GM18511 (cell line): ENCODE results near the gene PDE4D.
A peak's percentile ranks its signal among the peaks of the same experiment; 100 is the strongest.
"Not testable (repeated sequence)": the region's sequence is repeated elsewhere in the genome, so short reads cannot be mapped to it uniquely, and the experiment has no call there.

ENCODE experiments used
- ATAC-seq: cut with Tn5 transposase; IDR thresholded peaks from one replicate; pipeline ENCODE4 v1.9.1; 2021; ENCODE audit warnings: mild to moderate bottlenecking, moderate library complexity; ENCODE audit not compliant: unreplicated experiment

PDE4D gene

DNA sequence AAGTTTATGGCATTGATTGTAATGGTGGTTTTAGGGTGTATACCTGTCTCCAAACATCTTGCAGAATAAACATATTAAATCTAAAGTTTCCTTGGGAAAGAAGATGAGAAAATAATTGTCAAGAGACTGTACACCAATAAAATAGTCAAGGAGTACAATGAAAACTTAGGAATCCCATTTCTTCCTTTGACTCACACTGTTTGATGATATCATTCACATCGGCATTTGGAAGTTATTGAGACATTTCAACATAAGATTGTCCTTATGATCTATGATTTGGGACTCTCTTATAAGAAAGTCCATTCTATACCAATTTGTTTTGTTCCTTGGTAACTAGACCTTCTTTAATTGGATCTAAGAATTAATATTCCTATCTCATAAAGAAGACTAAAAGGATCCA, 828.0 kb downstream of the PDE4D start:
- ATAC-seq: no peak

DNA sequence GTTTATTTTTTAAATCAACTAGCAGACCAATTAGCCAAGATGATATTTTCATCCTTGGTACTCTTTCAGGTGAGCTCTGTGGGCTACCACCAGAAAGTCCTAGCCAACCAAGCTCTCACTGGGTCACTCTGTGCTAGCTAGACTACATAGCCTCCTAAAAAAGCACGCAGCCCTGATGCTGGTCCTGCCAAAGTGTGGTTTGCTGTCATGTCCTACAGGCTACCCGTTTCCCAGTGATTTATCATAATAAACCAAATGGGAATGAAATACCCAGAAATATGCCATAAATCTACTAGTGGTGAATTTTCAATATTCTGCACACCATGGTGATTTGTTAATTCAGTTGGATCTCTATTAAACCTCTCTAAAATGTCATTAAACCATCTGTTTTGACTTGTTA, 829.2 kb downstream of the PDE4D start:
- no peak for ATAC-seq

DNA sequence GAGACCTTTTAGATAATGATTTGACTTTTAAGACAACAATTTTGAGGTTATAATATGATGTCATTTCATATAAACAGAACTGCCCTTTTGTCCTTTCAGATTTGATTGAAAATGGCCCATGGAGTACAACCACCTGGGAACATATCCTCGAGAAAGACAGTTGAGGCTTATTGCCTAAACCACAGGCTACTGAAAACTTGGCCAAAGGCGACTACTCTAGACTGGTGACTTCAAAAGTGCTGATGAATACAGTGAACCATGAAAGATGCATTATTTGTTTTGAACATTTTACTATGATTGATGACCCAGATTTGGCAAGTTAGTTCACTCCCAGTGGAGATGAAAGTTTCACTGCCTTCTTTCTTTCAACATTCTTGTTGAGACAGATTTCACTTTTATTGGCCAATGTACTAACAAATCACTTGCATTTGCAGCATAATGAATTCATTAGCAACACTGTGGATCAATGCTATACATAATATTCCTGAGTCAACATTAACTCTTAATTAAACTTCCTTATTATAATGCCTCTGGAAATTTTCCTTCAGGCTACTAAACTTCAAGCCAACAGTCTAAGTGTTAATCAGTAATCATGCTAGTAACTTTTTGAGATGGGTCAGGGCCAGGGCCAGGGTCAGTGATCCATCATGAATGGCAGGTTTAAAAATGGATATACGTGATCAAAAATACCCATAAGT, 830.4 kb downstream of the PDE4D start:
- no peak for ATAC-seq

DNA sequence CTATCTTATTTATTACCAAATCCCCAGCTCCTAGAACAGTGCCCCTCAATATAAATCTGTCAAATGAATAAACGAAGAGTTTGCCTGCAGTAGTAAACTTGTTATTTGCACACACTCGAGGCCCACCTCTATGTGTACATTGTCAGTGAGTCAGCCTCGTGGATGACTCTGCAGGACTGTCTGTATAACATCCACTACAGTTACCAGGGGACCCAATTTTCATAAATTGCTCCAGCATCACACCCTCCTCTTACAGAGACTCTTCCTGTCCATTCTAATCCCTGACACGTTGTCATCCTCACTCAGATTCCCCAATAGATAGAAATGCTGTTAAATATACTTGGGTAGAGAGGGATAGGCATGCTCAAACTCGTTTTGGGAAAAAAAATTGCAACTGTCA, 832.1 kb downstream of the PDE4D start:
- no peak for ATAC-seq

DNA sequence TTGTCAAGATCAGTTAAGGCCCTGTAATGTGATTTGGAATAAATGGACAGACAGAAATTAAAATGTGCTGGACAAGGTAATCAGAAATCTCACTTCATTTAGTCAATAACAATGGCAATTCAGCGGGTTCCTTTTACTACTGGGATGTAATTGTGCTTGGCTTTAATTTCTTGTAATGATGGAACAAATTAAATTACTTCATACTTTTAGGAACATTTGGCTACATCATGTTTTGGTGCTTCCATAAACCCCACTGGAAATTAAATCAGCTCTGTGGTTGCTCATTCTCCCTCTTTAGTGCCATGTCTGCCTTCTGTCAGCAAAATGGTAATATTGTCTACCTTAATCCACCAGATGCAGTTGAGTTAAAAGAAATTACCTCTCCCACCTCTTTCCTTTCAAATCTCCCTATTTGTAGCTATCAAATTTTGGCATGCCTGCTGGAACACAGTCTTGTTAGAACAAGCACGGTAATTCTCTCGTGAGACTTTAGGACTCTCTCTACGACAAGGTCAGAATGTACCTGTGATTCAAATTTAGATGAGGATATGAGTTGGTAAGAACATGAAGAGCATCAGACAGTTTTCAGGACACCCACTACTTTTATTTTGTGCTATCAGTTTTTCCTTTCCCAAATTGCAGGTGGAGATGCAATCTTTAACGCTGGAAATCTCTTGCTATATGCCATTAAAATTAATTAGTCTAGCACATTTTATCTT, 834.4 kb downstream of the PDE4D start:
- ATAC-seq: no peak

DNA sequence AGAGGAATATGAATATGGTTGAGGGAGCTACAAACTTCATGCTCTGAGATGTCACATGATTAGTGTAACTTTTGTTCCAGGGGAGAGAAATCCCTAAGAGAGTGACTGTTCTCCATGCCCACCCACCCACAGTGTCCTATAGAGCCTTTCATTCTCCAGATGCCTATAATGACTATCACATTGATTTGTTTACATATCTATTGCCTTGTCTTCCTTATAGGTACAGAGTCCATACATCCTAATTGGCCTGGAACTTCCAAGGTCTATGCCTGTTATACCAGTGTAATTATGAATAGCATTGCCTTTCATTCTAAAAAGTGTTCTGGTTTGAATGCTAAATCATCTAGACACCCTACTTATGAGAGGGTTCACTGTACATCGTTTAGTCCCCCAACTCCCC, 835.3 kb downstream of the PDE4D start:
- no peak for ATAC-seq

GRCh38 chr5:59056599-59056998, 836.9 kb downstream of the PDE4D start:
- ATAC-seq: not testable (repeated sequence)

DNA sequence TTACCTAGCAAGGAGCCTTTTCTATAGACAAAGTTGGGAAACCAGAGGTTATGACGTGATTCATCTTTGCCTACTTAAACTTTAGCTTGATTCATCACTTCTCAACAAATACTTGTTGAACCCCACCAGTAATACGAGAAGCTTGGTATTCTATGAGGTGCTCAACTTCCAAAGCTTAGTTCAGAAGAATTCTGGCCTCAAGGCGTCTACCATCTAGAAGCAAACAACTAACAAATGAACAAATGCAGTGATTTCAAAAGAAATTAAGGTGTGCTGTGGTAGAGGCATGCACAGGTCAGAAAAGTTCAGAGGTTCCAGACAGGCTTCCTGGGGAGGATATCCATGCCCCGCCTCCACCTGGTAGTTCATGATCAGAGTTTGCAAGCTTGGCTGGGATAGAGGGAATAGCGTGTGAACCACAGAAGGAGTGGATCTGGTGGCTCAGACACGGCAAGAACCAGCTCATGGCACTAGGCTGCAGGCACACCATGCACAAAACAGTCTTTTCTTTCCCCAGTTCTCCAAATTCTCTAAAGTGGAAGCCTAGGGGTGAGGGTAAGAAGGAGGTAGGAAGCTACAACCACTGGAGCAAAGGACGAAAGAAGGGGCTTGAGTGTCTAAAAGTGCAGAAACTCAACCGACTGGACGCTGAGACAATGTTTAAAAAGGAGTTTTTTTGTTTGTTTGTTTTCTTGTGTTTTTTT, 837.6 kb downstream of the PDE4D start:
- no peak for ATAC-seq

GRCh38 chr5:59054963-59055528, 838.5 kb downstream of the PDE4D start:
- no peak for ATAC-seq

DNA sequence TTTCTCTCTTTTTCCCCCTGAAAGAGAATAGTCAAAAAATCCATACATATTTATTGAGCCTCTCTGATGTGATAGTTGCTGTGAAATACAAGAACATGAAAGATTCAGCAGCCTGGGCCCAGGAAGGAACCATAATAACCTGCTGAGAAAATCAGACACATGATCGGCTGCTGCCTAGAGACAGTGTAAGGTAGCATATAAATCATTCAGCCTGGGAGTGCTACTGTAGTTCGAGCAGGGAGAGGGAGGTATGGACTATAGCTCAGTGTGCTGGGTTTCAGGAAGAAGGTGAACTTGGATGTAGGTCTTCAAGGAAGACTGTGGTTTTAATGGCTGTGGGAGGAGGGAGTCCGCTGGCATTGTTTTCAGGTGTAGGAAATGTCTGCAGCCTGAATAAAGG, 841.6 kb downstream of the PDE4D start:
- no peak for ATAC-seq

DNA sequence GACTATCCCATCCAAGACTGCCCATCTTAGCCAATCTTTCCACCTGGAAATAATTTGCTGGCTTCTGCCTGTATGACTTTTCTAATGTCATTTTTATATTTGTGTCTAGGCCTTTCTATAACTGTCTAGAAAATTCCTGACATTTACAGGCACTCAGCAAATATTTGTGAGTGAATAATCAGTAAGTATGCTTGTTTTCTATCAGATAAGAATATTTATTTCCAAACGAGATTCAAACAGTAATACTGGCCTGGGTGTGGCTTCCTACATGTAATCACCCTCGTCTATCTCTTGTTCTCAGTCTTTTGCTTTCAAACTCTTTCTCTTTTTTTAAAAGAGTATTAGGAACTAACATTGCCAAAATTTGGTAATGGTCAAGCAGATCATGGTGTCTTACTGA, 844.4 kb downstream of the PDE4D start:
- no peak for ATAC-seq

GRCh38 chr5:59042201-59043055, 851.1 kb downstream of the PDE4D start:
- ATAC-seq: no peak

DNA sequence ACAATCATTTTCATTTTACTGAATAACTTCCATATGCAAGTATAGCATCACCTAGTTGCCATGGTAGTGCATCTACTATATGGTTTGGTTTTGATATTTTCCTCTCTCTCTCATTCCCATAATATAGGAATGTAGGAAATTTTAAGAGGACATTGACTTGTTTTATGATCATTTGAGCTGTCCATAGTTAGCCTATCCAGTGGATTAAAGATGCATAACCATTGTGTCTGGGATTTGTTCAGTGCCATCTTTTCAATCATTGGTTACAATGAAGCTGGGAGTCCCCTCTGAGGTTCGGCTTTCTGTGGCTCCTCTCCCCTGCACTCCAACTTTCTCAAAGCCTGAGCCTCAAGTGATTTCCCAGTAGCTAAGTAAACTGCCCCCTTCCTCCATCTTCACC, 852.2 kb downstream of the PDE4D start:
- ATAC-seq: no peak

GRCh38 chr5:59040804-59041201, 852.7 kb downstream of the PDE4D start:
- ATAC-seq: no peak

GRCh38 chr5:59040024-59040803, 853.3 kb downstream of the PDE4D start:
- no peak for ATAC-seq

DNA sequence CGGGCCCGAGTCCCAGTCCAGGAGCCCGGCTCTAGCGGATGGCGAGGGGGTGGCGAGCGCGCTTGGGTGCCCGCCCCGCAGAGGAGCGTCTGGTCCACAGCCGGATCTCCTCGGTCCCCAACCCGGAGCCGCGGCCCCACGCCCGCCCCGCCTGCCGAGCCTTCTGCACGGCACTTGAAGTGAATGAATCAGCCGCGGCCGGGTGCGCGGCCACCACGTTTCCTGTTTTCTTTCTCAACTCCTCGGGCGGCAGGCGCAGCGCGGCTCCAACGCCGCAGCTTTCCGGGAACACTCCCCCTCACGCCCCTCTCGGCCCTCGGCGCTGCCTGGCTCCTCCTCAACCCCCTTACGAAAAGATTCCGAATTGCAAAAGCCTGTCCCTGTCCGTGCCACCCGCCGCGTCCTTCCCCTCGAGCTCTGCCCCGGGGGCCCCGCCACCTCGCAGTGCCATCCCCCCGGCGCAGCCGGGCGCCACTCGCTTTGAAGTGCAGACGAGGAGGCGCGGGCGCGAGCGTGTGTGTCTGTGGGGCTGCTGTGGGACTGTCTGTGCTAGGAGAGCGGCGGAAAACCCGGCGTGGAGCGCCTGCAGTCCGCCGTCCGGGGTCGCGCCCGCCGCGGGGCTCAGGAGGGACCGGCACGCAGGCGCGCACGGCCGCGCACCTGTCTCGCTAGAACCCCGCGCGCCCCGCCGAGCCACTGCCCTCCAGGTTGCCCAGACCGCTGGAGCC, 854.1 kb downstream of the PDE4D start:
- peak; percentile 77 for ATAC-seq

DNA sequence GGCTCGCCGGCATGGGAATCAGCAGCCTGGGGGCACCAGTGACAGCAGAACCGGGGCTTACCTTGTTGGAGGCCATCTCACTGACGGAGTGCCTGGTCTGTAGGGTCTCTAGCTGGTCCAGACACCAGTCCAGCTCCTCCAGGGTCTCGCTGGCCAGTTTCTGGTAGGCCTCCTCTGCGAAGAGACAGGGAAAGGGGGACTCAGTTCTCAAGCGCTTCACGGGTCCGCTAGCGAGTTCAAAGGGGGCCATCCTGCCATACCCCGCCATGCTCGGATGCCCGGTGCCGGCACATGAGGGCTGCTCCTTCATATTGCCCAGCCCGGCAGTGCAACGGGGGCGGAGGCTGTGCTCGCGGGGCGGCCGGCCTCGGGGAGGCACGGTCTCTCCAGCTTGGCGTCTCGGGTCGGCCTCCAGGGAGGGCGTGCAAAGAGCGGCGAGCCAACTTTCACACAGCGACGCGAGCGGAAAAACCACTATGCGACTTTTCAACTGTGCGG, 854.7 kb downstream of the PDE4D start:
- peak; percentile 3 for ATAC-seq

DNA sequence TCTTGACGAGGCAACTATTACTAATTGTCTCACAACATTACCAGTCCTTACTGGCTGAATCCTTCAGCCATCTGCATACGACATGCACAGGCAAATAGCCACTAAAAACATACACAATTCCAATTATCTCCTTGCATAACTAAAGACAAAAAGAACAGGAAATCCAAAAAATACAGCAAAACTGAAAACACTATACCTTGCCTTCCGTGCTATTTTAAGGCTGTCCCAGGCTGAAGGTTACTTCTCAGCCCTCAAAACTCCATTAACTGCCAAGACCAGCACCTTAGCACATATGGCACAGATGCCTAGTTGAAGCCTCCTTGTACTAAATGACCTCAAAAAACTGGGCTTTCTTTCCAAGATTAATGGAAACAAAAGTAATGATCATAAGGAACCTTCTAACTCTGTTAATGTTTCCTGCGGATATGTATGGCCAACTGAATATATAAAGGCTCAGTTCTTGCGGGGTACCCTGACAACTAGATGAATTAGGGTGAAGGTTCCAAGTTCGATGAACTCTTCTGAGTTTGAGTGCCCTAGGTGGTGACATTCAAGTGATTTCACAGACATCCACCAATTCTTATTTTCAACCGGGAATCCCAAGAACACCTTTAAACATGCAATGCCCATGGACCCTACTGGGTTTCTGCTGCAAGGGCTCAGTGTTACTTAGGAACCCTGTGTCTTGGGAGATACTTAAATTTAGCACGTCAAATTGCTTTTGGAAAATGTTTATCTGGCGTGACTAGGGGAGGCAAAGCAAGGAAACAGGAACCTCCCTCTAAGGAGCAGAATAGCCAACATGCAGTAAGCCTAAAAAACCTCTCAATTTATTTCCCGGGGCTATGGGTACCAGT, 855.4 kb downstream of the PDE4D start:
- ATAC-seq: no peak
